H1 (cell line): ENCODE measurements around the gene SNX24. TPM values are rescaled to one million over a fixed set of nuclear protein-coding genes. Genes with fewer than 3 reads are reported as not detected.

Experiments used
- CTCF ChIA-PET: fragments of 300-600 bp; sonication (Branson Sonifier 250); formaldehyde crosslinking; loops from one replicate; lab custom pipeline; 2021; ENCODE audit not compliant: partially characterized antibody; lab: Charles Lee
- POLR2A ChIA-PET: fragments of 300-600 bp; sonication (Branson Sonifier 250); formaldehyde crosslinking; loops from one replicate; lab custom pipeline; 2021; ENCODE audit warnings: inconsistent platforms; ENCODE audit not compliant: partially characterized antibody; lab: Charles Lee
- DNase-seq, 2 experiments: peaks; one replicate each; pipeline versions ENCODE4 v3.0.0 to v3.0.0-alpha.2; 2010 to 2022; ENCODE audit warnings: low spot score in 2 of 2, low read depth in 1 of 2, mixed read lengths in 1 of 2
- FAIRE-seq: peaks from 2 replicates; lab custom pipeline; 2011; peaks lifted over from hg19 to GRCh38; lab: Jason Lieb, UNC
- H2AFZ ChIP-seq: 2 replicates; pipeline ENCODE4 v1.8.1; 2012; ENCODE audit warnings: low read length, inconsistent platforms
- H2AK5ac ChIP-seq: 2 replicates; pipeline ENCODE4 v1.6.1; 2013; ENCODE audit warnings: low read depth, low read length
- H2BK120ac ChIP-seq: replicated peaks from 2 replicates; pipeline ENCODE3; 2013; ENCODE audit warnings: low read depth, low read length, inconsistent platforms
- H2BK12ac ChIP-seq: 2 replicates; pipeline ENCODE4 v1.6.1; 2013; ENCODE audit warnings: low read depth, low read length
- H2BK15ac ChIP-seq: 2 replicates; pipeline ENCODE4 v1.6.1; 2013; ENCODE audit warnings: low read length
- H2BK20ac ChIP-seq: 2 replicates; pipeline ENCODE4 v1.6.1; 2013; ENCODE audit warnings: low read length
- H2BK5ac ChIP-seq: 2 replicates; pipeline ENCODE4 v1.6.1; 2013; ENCODE audit warnings: low read depth, low read length
- H3K14ac ChIP-seq: 2 replicates; pipeline ENCODE4 v1.6.1; 2013; ENCODE audit warnings: inconsistent platforms; ENCODE audit not compliant: insufficient read length
- H3K18ac ChIP-seq: 2 replicates; pipeline ENCODE4 v1.6.1; 2013; ENCODE audit warnings: low read length; ENCODE audit errors: extremely low read depth
- H3K23ac ChIP-seq: 2 replicates; pipeline ENCODE4 v1.6.1; 2013; ENCODE audit warnings: inconsistent platforms; ENCODE audit not compliant: insufficient read length
- H3K23me2 ChIP-seq: 2 replicates; pipeline ENCODE4 v1.6.1; 2013; ENCODE audit warnings: low read depth, low read length
- H3K27ac ChIP-seq: 2 replicates; pipeline ENCODE4 v1.6.1; 2011; ENCODE audit warnings: low read depth, low read length, inconsistent platforms
- H3K27me3 ChIP-seq, 4 experiments: replicated peaks in 1 of 4; 1 replicate in 1 of 4; 2 replicates in 3 of 4; pipeline versions ENCODE4 v1.6.1 to v1.8.1; 2011 to 2013; ENCODE audit warnings: low read length in 3 of 4, mild to moderate bottlenecking in 3 of 4, inconsistent platforms in 2 of 4, mixed read lengths in 2 of 4, moderate library complexity in 1 of 4; ENCODE audit not compliant: control insufficient read depth in 3 of 4, insufficient read depth in 3 of 4; ENCODE audit errors: extremely low read depth in 1 of 4
- H3K36me3 ChIP-seq, 4 experiments: 2 replicates each; pipeline versions ENCODE4 v1.6.1 to v1.8.1; 2011 to 2013; ENCODE audit warnings: mild to moderate bottlenecking in 4 of 4, low read length in 3 of 4, moderate library complexity in 2 of 4, control low read depth in 1 of 4, inconsistent platforms in 1 of 4; ENCODE audit not compliant: insufficient read depth in 4 of 4, control insufficient read depth in 2 of 4
- H3K4ac ChIP-seq: replicated peaks from 2 replicates; pipeline ENCODE3; 2013; ENCODE audit warnings: low read length, low read depth, mixed read lengths, inconsistent platforms; ENCODE audit not compliant: insufficient read length
- H3K4me1 ChIP-seq, 4 experiments: replicated peaks in 1 of 4; 1 replicate in 1 of 4; 2 replicates in 3 of 4; pipeline versions ENCODE4 v1.6.1 to v1.8.1; 2011 to 2013; ENCODE audit warnings: low read length in 3 of 4, inconsistent platforms in 2 of 4, mixed read lengths in 1 of 4; ENCODE audit not compliant: insufficient read depth in 4 of 4, control insufficient read depth in 3 of 4
- H3K4me2 ChIP-seq, 2 experiments: 2 replicates each; pipeline versions ENCODE4 v1.6.1 to v1.8.1; 2011 to 2013; ENCODE audit warnings: low read depth in 2 of 2, low read length in 2 of 2, control low read depth in 1 of 2, inconsistent platforms in 1 of 2, mild to moderate bottlenecking in 1 of 2; ENCODE audit not compliant: insufficient read depth in 1 of 2
- H3K4me3 ChIP-seq, 4 experiments: fragments of 200-600, 300-600 bp in 1 of 4; sonication (generic), shearing (Covaris generic), sonication (Bioruptor Twin) in 1 of 4; 2 replicates each; pipeline versions ENCODE4 v1.5.1 to v1.8.1; 2011 to 2016; ENCODE audit warnings: low read length in 4 of 4, low read depth in 3 of 4, control low read depth in 2 of 4, inconsistent platforms in 2 of 4, mild to moderate bottlenecking in 2 of 4, mixed read lengths in 1 of 4, moderate library complexity in 1 of 4; ENCODE audit not compliant: insufficient read depth in 2 of 4; ENCODE audit errors: extremely low read depth in 1 of 4
- H3K56ac ChIP-seq: replicated peaks from 2 replicates; pipeline ENCODE3; 2013; ENCODE audit warnings: low read depth, mild to moderate bottlenecking, mixed read lengths, low read length, inconsistent platforms; ENCODE audit not compliant: insufficient read length
- H3K79me1 ChIP-seq: 2 replicates; pipeline ENCODE4 v1.6.1; 2013; ENCODE audit warnings: low read depth, low read length, control low read depth
- H3K79me2 ChIP-seq, 2 experiments: 2 replicates each; pipeline versions ENCODE4 v1.6.1 to v1.8.1; 2012 to 2013; ENCODE audit warnings: low read length in 2 of 2, mild to moderate bottlenecking in 2 of 2, inconsistent platforms in 1 of 2; ENCODE audit not compliant: insufficient read depth in 2 of 2, control insufficient read depth in 1 of 2
- H3K9ac ChIP-seq, 4 experiments: replicated peaks in 1 of 4; 1 replicate in 1 of 4; 2 replicates in 3 of 4; pipeline versions ENCODE4 v1.6.1 to v1.8.1; 2011 to 2013; ENCODE audit warnings: low read depth in 3 of 4, low read length in 3 of 4, control low read depth in 2 of 4, mild to moderate bottlenecking in 2 of 4, moderate library complexity in 2 of 4, inconsistent platforms in 1 of 4; ENCODE audit errors: extremely low read depth in 1 of 4
- H3K9me3 ChIP-seq, 2 experiments: 2 replicates each; pipeline versions ENCODE4 v1.6.1 to v1.8.1; 2012 to 2013; ENCODE audit warnings: mild to moderate bottlenecking in 2 of 2, moderate library complexity in 2 of 2, control low read depth in 1 of 2, inconsistent platforms in 1 of 2, low read depth in 1 of 2, low read length in 1 of 2, mixed read lengths in 1 of 2; ENCODE audit not compliant: insufficient read depth in 2 of 2
- H4K20me1 ChIP-seq, 2 experiments: replicated peaks in 1 of 2; 2 replicates each; pipeline versions ENCODE3 to v1.8.1; 2011 to 2013; ENCODE audit warnings: inconsistent platforms in 2 of 2, low read length in 2 of 2, mild to moderate bottlenecking in 1 of 2; ENCODE audit not compliant: insufficient read depth in 2 of 2, control insufficient read depth in 1 of 2
- H4K5ac ChIP-seq: 2 replicates; pipeline ENCODE4 v1.6.1; 2013; ENCODE audit warnings: low read length, low read depth, mixed read lengths, inconsistent platforms; ENCODE audit not compliant: insufficient read length
- H4K8ac ChIP-seq: 2 replicates; pipeline ENCODE4 v1.8.0; 2013; ENCODE audit warnings: mild to moderate bottlenecking, moderate library complexity, low read length, inconsistent platforms; ENCODE audit not compliant: insufficient read depth; ENCODE audit errors: extremely low read depth
- H4K91ac ChIP-seq: replicated peaks from 2 replicates; pipeline ENCODE3; 2013; ENCODE audit warnings: low read length, mixed read lengths, inconsistent platforms; ENCODE audit not compliant: insufficient read length
- BACH1 ChIP-seq: IDR thresholded peaks from 2 replicates; pipeline ENCODE4 v1.6.1; 2012; ENCODE audit warnings: low read length, improper control_type of control experiment
- CHD1 ChIP-seq: IDR thresholded peaks from 2 replicates; pipeline ENCODE4 v1.6.1; 2012; ENCODE audit warnings: low read depth, low read length, improper control_type of control experiment
- CREB1 ChIP-seq: IDR thresholded peaks from 2 replicates; pipeline ENCODE4 v1.6.1; 2012; ENCODE audit warnings: inconsistent platforms
- GABPA ChIP-seq: IDR thresholded peaks from 2 replicates; pipeline ENCODE4 v1.6.1; 2011; ENCODE audit warnings: mild to moderate bottlenecking, low read length, moderate library complexity, borderline replicate concordance; ENCODE audit not compliant: insufficient read depth
- HDAC2 ChIP-seq, 2 experiments: fragments of 300-600 bp in 1 of 2; sonication (generic) in 1 of 2; IDR thresholded peaks; 2 replicates each; pipeline ENCODE4 v1.6.1; 2011 to 2012; ENCODE audit warnings: low read depth in 2 of 2, low read length in 2 of 2, mild to moderate bottlenecking in 2 of 2, moderate library complexity in 2 of 2, borderline replicate concordance in 1 of 2, inconsistent platforms in 1 of 2
- HDAC6 ChIP-seq: IDR thresholded peaks from one replicate; pipeline ENCODE4 v1.7.1; 2012; ENCODE audit warnings: low read depth, mild to moderate bottlenecking, inconsistent platforms, low read length, moderate library complexity
- JUN ChIP-seq: IDR thresholded peaks from 2 replicates; pipeline ENCODE4 v1.6.1; 2011; ENCODE audit warnings: low read depth, mild to moderate bottlenecking, improper control_type of control experiment, low read length
- POU5F1 ChIP-seq: IDR thresholded peaks from 2 replicates; pipeline ENCODE4 v1.6.1; 2011; ENCODE audit warnings: low read depth, mild to moderate bottlenecking, low read length, moderate library complexity
- SP1 ChIP-seq: IDR thresholded peaks from 2 replicates; pipeline ENCODE4 v1.6.1; 2011; ENCODE audit warnings: low read depth, low read length
- SP4 ChIP-seq: IDR thresholded peaks from 2 replicates; pipeline ENCODE4 v1.6.1; 2012; ENCODE audit warnings: low read length, inconsistent platforms
- TAF1 ChIP-seq: IDR thresholded peaks from 2 replicates; pipeline ENCODE4 v1.6.1; 2011; ENCODE audit warnings: mild to moderate bottlenecking, low read depth, low read length
- TCF12 ChIP-seq: IDR thresholded peaks from 2 replicates; pipeline ENCODE4 v1.6.1; 2011; ENCODE audit warnings: low read depth, mild to moderate bottlenecking, low read length
- WGBS, 2 experiments: shearing (Covaris generic) in 1 of 2; methylation state at CpG; one replicate each; pipeline versions ENCODE4 v1.1.6 to v1.1.7; 2013 to 2015; ENCODE audit warnings: low lambda C conversion rate in 2 of 2, mixed read lengths in 2 of 2, inconsistent platforms in 1 of 2, low coverage in 1 of 2, missing lambda C conversion rate in 1 of 2; ENCODE audit not compliant: insufficient replicate concordance in 2 of 2, insufficient coverage in 1 of 2, insufficient read length in 1 of 2; ENCODE audit errors: extremely low coverage in 1 of 2, missing lambda C conversion rate in 1 of 2; 5-methylcytosine and 5-hydroxymethylcytosine counted together
- polyA plus RNA-seq, 7 experiments: library from polyadenylated mRNA; depleted of rRNA in 3 of 7; stranded (reverse) in 5 of 7; unstranded in 2 of 7; fragments of >200 nt in 5 of 7; fragments of 200-250 nt in 2 of 7; gene quantifications; 1 replicate in 5 of 7; 2 replicates in 1 of 7; 4 replicates in 1 of 7; pipeline versions ENCODE4 v1.2.1 to v1.2.3, GENCODE V29; 2011 to 2013; ENCODE audit warnings: missing spikeins in 2 of 7, mixed read lengths in 2 of 7
- total RNA-seq: library from RNA; stranded (reverse); fragmentation: NEBNext Ultra II Directional; extraction: Animal tissue kit (Norgen Biotek cat#: 25700); gene quantifications from 2 replicates; pipeline ENCODE4 v1.2.1, GENCODE V29; 2021
- TF ChIP-seq, protein P1 (sequence below): IDR thresholded peaks from 2 replicates; pipeline ENCODE4 v1.6.1; 2012; ENCODE audit warnings: inconsistent platforms

The SNX24 gene
- total and polyA plus RNA-seq, 2 of the 8 experiments (the other 6 are each of a cell fraction or from before 2014, with no cell fraction given) = 7.3 to 14.3 TPM

DNA sequence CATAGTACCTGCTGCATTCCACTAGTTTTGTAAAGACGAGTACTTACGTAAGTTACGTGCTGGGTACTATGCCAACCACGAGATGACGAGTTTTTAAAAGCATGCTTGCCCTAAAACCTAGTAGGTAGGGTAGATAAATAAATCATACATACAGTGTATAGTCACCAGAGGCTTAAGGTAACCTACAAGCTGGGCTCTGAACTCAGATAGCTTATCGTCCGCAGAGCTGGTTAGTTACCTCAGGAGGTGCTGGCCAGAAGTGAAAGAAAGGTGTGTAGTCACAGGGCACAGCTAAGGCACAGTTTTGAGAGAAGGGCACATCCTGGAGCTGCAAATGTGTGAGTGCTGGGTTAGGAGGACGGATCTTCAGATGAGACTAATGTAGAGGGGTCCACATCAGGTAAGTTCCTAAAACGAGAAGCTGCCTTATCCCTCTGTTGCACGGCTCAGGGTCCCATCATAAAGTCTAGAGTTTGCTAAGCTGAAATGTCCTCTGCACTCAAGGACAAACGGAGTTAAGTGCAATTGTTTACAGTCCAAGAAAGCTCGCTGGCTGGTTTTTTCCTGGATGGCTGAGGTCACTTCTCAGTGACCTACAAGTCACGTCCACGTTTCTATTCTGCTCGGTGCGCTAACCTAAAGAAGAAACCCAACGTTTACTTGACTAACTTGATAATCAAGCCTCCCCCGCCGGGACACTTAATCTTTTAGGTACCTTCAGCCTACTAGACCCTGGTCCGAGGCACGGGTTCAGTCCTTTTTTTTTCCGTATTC lies 1.1 kb upstream of the SNX24 start:
- Histone ChIP-seq H2BK5ac (no peak overlapping the region), H3K36me3 (no peaks in the 10 kb centered on the region), H3K56ac (no peak overlapping the region), H2BK12ac (no peak overlapping the region), H3K79me1 (no peaks in the 10 kb centered on the region), H3K4me2 (peak overlapping the region; percentile 72 to 83), H4K91ac (no peak overlapping the region), H2BK20ac (no peak overlapping the region), H3K9ac (peak overlapping the region in 2 of 4 experiments; percentile 72 to 77; a peak in 4 of 7 replicates), H3K27me3 (peaks cover 0 to 6% (median 5%) of the 10 kb centered on the region in 4 experiments; a peak in 4 of 7 replicates), H4K5ac (no peak overlapping the region), H3K23ac (no peak overlapping the region), H3K4ac (no peak overlapping the region), H3K4me1 (peaks cover 0 to 10% (median 3%) of the 10 kb centered on the region in 4 experiments; a peak in 4 of 7 replicates), H4K20me1 (no peaks in the 10 kb centered on the region)
- POLR2A ChIA-PET = interaction anchor here (0.7 to 1.6 kb wide), 6 partner anchors 12 to 112 kb away, joined by 3 read pairs; no protein-coding TSS in a partner anchor
- no peak for DNase-seq
- CTCF ChIA-PET = interaction anchor here (1.5 kb wide), 1 partner anchor 241 kb away, joined by 4 read pairs; no protein-coding TSS in a partner anchor
- TF ChIP-seq JUN (no peak), HDAC2 (IDR thresholded peaks at IDR 0.05; ENCODE audit: borderline replicate concordance in 1 of 2, low read depth in 2 of 2, low read length in 2 of 2) (no peak), HDAC6 (no peak), CREB1 (no peak), TCF12 (no peak), CHD1 (no peak), BACH1 (no peak), GABPA (no peak), TAF1 (no peak), SP1 (no peak), POU5F1 (no peak), SP4 (no peak)
- TF ChIP-seq, protein P1, sequence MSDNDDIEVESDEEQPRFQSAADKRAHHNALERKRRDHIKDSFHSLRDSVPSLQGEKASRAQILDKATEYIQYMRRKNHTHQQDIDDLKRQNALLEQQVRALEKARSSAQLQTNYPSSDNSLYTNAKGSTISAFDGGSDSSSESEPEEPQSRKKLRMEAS = no peak; the same call in 1 of the 2 replicates
- TF ChIP-seq, all 59 proteins: peak for 0
- Histone ChIP-seq H3K14ac (no peak overlapping the region), H3K23me2 (peaks cover 4% of the 10 kb centered on the region), H3K27ac (no peak overlapping the region), H3K4me3 (peak overlapping the region; percentile 67 to 83 (median 71); a peak in 7 of 8 replicates), H2AFZ (peak overlapping the region; percentile 93), H2AK5ac (no peak overlapping the region), H2BK15ac (peak overlapping the region; percentile 25; the same call in 1 of the 2 replicates), H3K18ac (peak overlapping the region; percentile 62), H2BK120ac (no peak overlapping the region), H3K79me2 (peaks cover 0 to 4% of the 10 kb centered on the region in 2 experiments; a peak in 1 of 4 replicates), H3K9me3 (no peaks in the 10 kb centered on the region), H4K8ac (no peak overlapping the region)
- no peak for FAIRE-seq
- WGBS, 2 experiments = 60% methylated on average over 22 of the region's 22 CpGs; no CpG with 5 or more reads in 1 of the 2 experiments
